IPS-18c (cell line): Measurements from ENCODE around the gene RALGPS1.

Experiments used
- H3K4me3 ChIP-seq: 2 replicates; pipeline ENCODE4 v1.7.0; 2013; ENCODE audit warnings: low read depth, mild to moderate bottlenecking, low read length, moderate library complexity; ENCODE audit not compliant: insufficient read depth
- H3K9me3 ChIP-seq: one replicate; pipeline ENCODE4 v1.6.1; 2013; ENCODE audit warnings: mild to moderate bottlenecking, low read length, moderate library complexity; ENCODE audit not compliant: control insufficient read depth, insufficient read depth

The RALGPS1 gene

DNA sequence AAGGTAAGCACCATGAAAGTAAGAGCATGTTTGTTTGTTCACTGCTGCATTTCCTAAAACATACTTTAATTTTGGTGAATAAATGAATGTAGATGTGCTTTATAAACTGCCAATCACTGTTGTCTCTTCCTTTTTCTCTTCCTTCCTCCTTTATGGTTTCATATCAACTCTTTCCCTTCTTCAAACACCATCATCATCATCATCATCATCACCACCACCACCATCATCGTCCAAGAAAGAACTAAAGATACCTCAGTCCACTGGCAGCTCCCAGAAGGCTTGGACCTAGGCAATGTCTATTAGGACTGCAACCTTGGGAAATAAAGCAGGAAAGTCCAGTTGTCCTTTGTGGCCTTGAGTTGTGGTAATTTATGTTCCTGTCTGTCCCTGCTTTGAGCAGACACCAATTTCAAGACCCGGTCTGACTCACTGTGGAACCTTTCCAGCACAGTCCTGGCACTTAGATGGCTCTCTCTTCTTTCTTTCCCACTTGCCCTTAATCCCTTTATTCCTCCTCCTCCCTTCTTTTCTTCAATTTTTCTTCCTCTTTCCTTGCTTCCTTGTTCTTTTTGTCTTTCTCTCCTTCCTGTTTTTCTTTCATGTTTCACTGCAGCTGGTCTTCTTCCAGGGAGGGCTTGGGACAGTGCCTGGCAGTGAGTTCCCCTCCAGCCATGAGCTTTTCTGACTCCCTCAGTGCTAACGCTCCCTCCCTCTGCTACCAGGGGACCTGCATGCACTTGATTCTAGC lies 108.5 kb downstream of the RALGPS1 start:
- Histone ChIP-seq H3K4me3 (no peak overlapping the region), H3K9me3 (peaks cover 2% of the 10 kb centered on the region)

DNA sequence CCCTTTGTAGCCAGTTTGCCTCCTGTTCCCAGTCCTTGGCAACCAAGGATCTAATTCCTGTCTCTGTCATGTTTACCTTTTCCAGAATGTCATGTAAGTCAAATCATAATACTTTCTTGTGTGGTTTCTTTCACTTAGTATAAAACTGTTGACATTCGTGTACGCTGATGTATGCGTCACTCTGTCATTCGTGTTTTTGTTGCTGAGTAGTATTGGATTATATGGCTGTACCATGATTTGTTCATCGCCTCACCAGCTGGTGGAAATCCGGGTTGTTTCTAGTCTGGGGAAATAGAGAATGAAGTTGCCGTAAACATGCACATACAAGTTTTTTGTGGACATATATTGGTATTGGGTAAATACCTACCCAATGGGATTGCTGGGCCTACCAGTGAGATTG lies 110.5 kb downstream of the RALGPS1 start:
- H3K9me3 ChIP-seq = peaks cover 2% of the 10 kb centered on the region
- H3K4me3 ChIP-seq = no peak overlapping the region

DNA sequence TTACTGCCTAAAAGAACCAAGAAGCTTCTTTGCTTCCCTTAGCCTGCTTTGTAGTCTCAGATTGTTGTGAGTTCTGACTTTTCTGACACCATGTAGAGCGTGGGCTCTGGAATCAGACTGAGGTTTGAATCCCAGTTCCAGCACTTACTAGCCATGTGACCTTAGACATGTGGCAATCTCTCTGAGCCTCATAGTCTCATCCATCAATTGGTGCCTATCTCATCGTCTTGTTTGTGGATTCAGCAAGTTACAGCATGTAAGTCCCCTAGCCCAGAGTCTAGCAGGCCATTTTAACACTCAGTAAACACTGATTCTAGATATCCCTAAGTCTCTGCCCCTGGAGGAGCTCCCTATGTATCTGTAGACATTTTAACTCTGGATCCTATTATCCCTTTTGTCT lies 113.1 kb downstream of the RALGPS1 start:
- H3K9me3 ChIP-seq = peaks cover 2% of the 10 kb centered on the region
- no peak overlapping the region for H3K4me3 ChIP-seq

DNA sequence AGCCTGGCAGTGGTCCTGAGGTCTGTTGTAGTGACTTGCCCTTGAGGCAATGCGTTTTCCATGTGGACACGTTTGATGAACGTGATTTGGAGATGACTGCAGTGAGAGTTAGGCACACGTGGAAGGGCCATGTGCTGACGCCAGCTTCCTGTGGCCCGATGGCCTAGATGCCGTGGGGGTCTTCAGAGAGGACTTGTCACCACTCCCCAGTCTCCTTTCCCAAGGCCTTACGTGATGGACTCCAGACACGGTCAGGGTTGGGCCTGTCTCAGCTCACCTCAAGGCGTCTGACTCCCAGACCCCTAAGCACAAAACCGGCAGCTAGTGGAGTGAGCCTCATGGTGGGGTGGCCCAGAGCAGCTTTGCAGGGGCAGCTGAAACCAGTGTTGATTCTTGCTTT lies 115.0 kb downstream of the RALGPS1 start:
- no peak overlapping the region for H3K4me3 ChIP-seq
- peaks cover 2% of the 10 kb centered on the region for H3K9me3 ChIP-seq

DNA sequence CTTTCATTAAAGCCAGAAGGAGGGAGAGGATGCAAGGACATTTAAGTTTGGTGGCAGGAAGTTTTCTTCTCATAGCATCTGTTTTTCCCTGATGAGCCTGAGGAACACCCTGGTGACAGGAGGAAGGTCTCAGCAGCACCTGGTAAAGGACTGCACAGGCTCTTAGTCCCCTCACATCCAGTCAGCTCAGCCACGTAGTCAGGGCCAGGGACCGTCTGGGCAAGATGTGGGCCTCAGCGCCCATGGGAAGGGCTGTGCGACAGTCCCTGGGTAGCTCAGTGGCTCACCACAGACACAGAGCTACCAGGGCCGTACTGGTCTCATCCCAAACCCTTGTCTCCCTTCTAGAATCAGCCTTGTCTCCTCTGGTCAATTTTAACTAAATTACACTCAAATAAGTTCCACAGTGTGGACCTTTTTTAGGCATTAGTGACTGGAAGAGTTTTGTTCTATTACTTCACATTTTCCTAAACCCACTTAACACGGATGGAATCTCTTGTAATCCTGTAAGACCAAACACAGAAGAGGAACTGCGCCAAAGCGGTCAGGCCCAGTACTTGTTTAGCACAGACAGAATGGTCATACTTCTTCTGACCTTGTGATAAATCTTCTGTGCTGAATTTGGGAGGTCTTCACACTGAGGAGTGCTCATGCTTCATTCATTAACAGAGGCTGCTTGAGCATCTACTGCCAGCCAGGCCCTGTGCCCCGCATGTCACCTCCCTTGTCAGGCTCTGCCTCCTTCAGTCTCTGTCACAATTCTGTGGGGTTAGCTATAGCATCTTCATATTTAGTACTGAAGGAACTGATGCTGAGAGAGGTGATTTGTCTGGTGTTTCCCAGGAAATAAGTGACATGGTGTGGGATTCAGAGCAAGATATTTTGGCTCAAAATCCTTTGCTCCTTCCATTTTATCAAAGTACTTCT lies 116.5 kb downstream of the RALGPS1 start:
- peaks cover 2% of the 10 kb centered on the region for H3K9me3 ChIP-seq
- no peak overlapping the region for H3K4me3 ChIP-seq

DNA sequence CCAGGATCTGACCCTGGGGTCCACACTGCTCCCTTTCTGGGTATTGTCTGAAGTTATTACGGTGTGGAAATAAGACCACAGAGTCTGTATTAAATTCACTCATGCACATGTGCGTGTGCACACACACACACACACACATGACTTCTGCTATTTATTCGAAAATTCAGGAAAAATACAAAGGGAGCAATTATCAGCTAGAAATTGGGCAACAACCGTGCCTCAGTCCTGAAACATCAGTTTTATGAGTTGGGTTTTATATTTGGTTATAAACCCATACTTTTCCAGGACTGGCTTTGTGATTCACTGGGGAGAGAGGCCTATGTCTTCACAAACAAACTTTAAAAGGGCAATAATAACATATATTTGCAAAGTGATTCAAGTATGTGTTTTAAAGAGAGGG lies 117.7 kb downstream of the RALGPS1 start:
- Histone ChIP-seq H3K4me3 (no peak overlapping the region), H3K9me3 (no peaks in the 10 kb centered on the region)

DNA sequence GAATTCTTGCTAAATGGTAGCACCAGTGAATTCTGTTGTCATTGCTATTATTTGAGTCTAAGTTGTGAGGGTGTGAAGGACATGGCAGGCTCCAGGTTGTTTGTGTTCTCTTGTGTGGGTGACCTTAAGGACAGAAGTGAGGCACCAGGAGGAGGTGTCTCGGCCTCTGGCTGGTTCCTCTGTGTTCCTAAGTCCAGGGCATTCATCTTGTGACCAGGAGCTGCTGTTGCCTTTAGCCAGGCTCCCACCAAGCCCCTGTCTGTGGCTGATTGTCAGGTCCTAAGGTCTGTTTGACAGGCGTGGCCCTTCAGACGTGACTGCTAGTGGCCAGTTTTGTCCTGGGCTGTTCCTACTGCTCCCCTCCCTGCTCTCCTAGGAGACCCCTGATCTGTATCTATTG lies 118.5 kb downstream of the RALGPS1 start:
- H3K4me3 ChIP-seq = no peak overlapping the region

DNA sequence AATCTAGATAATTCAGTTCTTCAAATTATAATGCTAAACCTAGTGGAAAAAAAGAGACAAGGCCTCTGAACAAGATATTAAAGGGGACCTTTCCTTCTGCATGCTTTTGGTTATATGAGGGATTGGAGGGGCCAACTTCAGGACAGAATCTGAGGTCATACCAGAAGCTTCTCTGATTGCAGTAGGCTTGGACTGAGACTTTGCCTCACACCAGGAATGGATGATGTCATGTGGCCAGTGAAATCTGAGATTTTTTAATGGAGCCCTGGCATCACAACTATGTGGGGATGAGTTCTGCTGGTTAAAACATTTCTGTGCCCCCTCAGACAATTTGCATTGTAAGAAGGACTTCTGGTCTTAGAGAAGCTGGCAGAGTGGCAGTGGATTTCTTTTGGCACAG lies 119.2 kb downstream of the RALGPS1 start:
- Histone ChIP-seq H3K4me3 (no peak overlapping the region), H3K9me3 (no peaks in the 10 kb centered on the region)

More for the DNA sequence above, 118.5 kb downstream of the RALGPS1 start:
- H3K9me3 ChIP-seq = no peaks in the 10 kb centered on the region

DNA sequence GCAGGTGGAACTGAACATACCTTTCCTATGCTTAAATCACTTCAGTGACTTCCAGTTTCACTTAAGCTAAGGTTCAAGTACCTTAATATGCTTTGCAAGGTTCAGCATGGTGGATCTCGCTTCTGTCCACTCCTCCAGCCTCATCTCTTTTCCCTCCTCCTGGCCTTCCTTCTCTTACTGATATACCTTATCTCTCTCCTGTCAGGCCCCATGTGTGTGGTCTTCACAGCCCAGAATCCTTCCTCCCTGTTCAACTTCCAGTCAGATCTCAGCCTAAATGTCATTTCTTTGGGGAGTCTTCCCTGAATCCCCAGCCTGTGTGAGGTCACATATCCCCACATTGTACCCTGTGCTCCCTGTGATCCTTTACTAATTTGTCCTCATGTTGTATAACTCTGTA lies 120.1 kb downstream of the RALGPS1 start:
- Histone ChIP-seq H3K9me3 (no peaks in the 10 kb centered on the region), H3K4me3 (no peak overlapping the region)

DNA sequence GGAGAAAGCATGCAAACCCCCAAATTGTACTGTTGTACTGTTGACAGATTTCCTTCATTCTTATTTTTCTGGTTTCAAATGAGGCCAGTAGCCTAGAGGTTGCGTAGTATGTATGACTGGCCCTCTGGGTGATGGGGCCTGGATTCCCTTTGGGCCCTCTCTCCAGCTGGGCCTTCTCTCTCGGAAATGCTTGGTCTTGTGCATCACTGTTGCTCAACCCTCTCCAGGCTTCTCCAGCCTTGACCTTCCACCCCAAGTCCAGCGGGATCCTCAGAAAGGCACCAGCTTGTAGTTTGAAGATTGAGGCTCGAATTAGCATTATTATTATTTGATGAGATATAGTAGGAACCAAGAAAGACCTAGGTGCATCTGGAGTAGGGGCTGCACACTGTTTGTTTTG lies 120.8 kb downstream of the RALGPS1 start:
- H3K9me3 ChIP-seq = no peaks in the 10 kb centered on the region

DNA sequence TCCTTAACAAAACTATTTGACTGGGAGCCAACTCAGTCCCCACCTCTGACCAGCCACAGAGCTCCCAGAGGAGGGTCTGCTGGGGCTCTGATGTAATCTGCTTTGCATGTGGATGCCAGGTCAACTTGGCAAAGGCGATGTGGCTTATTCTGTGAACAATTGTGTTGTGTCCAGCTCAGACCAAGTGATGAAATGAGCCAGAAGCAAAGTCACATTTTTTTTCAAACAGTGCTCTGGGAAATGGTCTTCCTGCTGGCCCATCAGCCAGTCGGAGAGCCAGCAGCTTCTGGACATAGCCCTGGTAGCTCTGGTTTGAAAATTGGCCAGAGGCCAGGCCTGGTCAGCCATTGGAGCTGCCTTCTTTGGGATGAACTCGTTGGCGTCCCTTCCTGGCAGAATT lies 121.4 kb downstream of the RALGPS1 start:
- H3K4me3 ChIP-seq = no peak overlapping the region
- H3K9me3 ChIP-seq = no peaks in the 10 kb centered on the region

More for the DNA sequence above, 120.8 kb downstream of the RALGPS1 start:
- no peak overlapping the region for H3K4me3 ChIP-seq

DNA sequence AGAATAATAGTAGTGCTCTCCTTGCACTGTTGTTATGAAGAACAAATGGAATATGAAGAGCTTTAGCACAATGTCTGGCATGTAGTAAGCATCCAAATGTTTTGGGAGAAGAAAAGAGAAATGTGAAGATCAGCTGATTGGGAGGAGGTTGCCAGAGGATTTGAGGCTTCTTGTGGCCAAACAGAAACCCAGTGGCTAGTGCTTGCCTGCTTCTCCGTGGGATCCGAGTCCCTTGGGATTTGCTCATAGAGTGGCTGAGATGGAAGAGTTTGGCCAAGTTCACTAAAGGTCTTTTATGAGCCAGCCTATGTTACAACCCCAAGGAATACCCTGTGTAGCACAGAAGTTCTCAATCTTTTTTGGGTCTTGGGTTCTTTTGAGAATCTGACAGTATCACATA lies 121.9 kb downstream of the RALGPS1 start:
- Histone ChIP-seq H3K9me3 (no peaks in the 10 kb centered on the region), H3K4me3 (no peak overlapping the region)

DNA sequence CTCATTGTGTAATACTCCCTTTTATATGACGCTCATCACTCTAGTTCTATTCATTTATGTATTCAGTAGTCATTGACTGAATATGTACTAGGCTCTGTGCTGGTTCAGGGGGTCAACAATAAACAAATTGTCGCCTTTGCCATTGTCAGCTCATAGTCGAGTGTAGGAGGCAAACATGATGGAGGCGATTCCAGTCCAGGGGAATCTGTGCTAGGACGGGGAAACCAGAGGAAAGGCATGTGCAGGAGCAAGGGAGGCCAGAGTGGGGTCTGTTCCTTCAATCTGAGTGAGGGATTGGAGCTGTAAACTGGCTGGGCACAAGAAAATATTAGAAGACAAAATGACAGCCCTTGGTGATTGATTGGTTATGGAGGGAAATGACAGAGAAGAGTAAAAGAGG lies 123.9 kb downstream of the RALGPS1 start:
- Histone ChIP-seq H3K9me3 (no peaks in the 10 kb centered on the region), H3K4me3 (no peak overlapping the region)

DNA sequence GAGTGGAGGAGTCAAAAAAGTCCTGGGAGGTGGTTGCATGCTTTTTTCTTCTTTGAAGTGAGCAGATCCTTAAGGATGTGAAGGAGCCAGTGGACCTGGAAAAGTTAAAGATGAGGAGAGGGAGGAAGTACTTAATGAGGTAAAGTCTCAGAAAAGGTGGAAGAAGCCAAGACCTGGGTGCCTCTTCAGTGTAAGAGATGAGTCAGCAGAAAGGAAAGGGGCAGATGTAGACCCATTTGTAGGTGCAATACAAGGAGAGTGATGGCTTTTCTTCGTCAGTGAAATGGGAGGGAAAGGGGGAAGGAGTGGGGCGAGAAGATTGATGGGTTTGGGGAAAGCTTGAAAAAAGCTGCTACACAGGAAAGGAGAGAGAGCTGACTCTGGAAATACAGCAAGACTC lies 124.9 kb downstream of the RALGPS1 start:
- no peaks in the 10 kb centered on the region for H3K9me3 ChIP-seq
- H3K4me3 ChIP-seq = no peak overlapping the region

DNA sequence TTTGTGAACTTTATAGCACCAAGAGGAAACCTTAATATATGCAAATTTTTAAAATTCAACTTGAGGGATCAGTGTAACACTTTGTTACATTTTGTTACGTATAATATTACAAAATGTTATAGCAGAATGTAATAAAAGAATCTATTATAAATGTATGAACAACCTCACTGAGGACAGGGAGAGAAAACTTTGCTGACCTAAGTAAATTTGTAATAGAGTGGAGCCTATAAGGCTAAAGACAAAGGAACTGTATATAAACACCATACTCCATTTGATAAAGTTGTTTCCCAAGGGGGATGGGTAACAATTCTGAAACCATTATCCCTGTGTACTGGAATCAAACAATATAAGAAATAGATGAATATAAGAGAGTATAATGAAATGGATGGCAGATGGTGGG lies 130.6 kb downstream of the RALGPS1 start:
- Histone ChIP-seq H3K4me3 (no peak overlapping the region), H3K9me3 (no peaks in the 10 kb centered on the region)

DNA sequence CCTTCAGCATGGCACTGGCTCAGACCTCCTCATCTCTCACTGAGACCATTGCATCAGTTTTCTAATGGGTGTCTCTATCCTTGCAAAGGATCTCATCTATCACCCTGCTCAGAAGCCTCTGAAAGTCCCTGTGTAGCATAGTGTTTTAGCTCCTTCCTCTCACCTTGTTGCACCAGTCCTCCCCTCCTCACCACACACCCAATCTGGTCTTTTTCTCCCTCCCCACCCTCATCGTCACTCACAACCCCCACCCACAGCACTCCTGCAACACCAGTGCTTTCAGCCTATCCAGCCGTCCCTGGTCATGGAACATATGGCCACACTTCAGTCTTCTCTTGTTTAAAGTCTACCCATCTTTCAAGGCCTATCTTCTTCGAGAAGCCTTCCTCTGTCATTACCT lies 133.4 kb downstream of the RALGPS1 start:
- Histone ChIP-seq H3K9me3 (no peaks in the 10 kb centered on the region), H3K4me3 (no peak overlapping the region)

DNA sequence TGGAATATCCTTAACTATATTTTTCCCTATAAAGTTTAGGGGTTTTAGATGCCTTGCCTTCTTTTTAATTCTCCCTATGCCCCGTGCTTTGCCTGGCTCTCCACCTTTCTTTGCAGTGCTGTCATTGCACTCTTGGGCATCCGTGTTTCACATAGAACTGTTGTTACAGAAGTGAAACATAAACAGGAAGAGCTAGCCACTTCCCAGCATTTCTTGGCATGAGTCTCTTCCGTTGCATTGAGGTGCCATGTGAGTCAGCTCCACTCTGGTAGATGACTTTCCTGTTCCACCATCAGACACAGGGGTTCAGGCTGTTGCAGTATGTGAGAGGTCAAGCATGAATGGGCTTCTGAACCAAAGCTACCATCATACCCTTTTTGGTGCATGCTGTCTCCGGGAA lies 134.5 kb downstream of the RALGPS1 start:
- no peak overlapping the region for H3K4me3 ChIP-seq

DNA sequence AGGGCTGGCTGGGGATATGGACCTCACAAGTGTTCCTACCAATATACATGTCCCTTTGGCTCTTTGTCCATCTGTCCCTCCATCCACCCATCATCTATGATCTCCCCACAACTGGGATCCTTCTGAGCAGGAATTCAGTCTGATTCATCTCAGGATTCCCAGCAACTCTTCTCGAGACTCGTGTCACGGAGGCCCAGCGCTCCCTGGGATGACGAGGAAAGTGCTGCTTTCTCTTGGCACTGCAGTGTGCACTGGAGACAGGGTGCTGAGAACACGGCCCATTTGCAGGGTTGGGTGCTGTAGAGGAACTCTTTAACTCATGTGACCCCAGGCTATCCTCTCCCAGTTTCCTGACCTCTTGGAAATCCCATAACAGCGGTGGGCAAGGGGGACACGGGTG lies 135.0 kb downstream of the RALGPS1 start:
- H3K4me3 ChIP-seq = no peak overlapping the region
- no peaks in the 10 kb centered on the region for H3K9me3 ChIP-seq

More for the DNA sequence above, 134.5 kb downstream of the RALGPS1 start:
- no peaks in the 10 kb centered on the region for H3K9me3 ChIP-seq
